A549 (cell line): ENCODE measurements around the gene ZSWIM5. TPM values are rescaled to one million over a fixed set of nuclear protein-coding genes. Genes with fewer than 3 reads are reported as not detected.
"Not testable (repeated sequence)": the region's sequence is repeated elsewhere in the genome, so short reads cannot be mapped to it uniquely, and the experiment has no call there.

ENCODE experiments used
- ATAC-seq, 2 experiments: fragments of 200-7000 bp in 1 of 2; fragments of >200 bp in 1 of 2; cut with Nextera tagmentation in 1 of 2; cut with Tn5 transposase in 1 of 2; 3 replicates each; pipeline versions ENCODE4 v1.8.0 to v1.9.1; 2018 to 2020; ENCODE audit warnings: mild to moderate bottlenecking in 1 of 2, moderate library complexity in 1 of 2
- CTCF ChIA-PET: fragments of 300-600 bp; sonication (Branson Sonifier 250); formaldehyde crosslinking; extraction: SDS; loops from one replicate; lab custom pipeline; 2021; ENCODE audit warnings: antibody characterized with exemption, inconsistent platforms; lab: Yijun Ruan, JAX
- POLR2A ChIA-PET: fragments of 350-600 bp; formaldehyde crosslinking; extraction: SDS; loops from one replicate; lab custom pipeline; 2021; ENCODE audit warnings: antibody characterized with exemption, inconsistent platforms; lab: Yijun Ruan, JAX
- DNase-seq, 2 experiments: peaks; one replicate each; pipeline versions ENCODE4 v3.0.0 to v3.0.0-alpha.2; 2011 to 2016; ENCODE audit warnings: low read depth in 1 of 2, low spot score in 1 of 2
- FAIRE-seq: peaks from 2 replicates; lab custom pipeline; 2011; peaks lifted over from hg19 to GRCh38; lab: Jason Lieb, UNC
- H3K27ac ChIP-seq, 2 experiments: fragments of >200 bp; sonication (Bioruptor Twin); formaldehyde crosslinking; 3 replicates each; pipeline ENCODE4 v1.5.1; 2016 to 2017
- H3K4me1 ChIP-seq: fragments of >200 bp; sonication (Bioruptor Twin); formaldehyde crosslinking; 3 replicates; pipeline ENCODE4 v1.6.1; 2016
- H3K4me2 ChIP-seq: fragments of >200 bp; sonication (Bioruptor Twin); formaldehyde crosslinking; 3 replicates; pipeline ENCODE4 v1.6.1; 2016
- H3K4me3 ChIP-seq: fragments of >200 bp; sonication (Bioruptor Twin); formaldehyde crosslinking; 3 replicates; pipeline ENCODE4 v1.5.1; 2016
- H3K9me3 ChIP-seq: fragments of >200 bp; sonication (Bioruptor Twin); formaldehyde crosslinking; 3 replicates; pipeline ENCODE4 v1.6.1; 2016
- CEBPB ChIP-seq, 2 experiments: fragments of >200 bp in 1 of 2; sonication (Bioruptor Twin) in 1 of 2; formaldehyde crosslinking in 1 of 2; IDR thresholded peaks; 2 replicates each; pipeline ENCODE4 v1.6.1; 2012 to 2016
- CHD2 ChIP-seq: fragments of 150-350 bp; IDR thresholded peaks from 2 replicates; pipeline ENCODE4 v1.6.1; 2014; ENCODE audit warnings: low read length; ENCODE audit not compliant: partially characterized antibody
- CHD4 ChIP-seq: fragments of 200-600 bp; sonication (generic); IDR thresholded peaks from 2 replicates; pipeline ENCODE4 v1.6.1; 2016; ENCODE audit warnings: antibody characterized with exemption, mild to moderate bottlenecking, borderline replicate concordance
- CTCF ChIP-seq: fragments of >200 bp; sonication (Bioruptor Twin); formaldehyde crosslinking; IDR thresholded peaks from 3 replicates; pipeline ENCODE4 v1.5.1; 2016
- E2F6 ChIP-seq: IDR thresholded peaks from 2 replicates; pipeline ENCODE4 v1.6.1; 2012; ENCODE audit warnings: low read depth, borderline replicate concordance
- GATA3 ChIP-seq: IDR thresholded peaks from 2 replicates; pipeline ENCODE4 v1.6.1; 2012; ENCODE audit warnings: borderline replicate concordance
- HOXB13 ChIP-seq: fragments of 250-450 bp; sonication (Bioruptor Pico); IDR thresholded peaks from 2 replicates; pipeline ENCODE4 v1.5.0; 2020; ENCODE audit warnings: low read depth, mild to moderate bottlenecking, moderate library complexity
- JUN ChIP-seq, 2 experiments: fragments of >200 bp; sonication (Bioruptor Twin); formaldehyde crosslinking; IDR thresholded peaks; 2 replicates in 1 of 2; 3 replicates in 1 of 2; pipeline ENCODE4 v1.6.1; 2016 to 2017
- MYC ChIP-seq: IDR thresholded peaks from 2 replicates; pipeline ENCODE4 v1.6.1; 2012; ENCODE audit warnings: mild to moderate bottlenecking, inconsistent platforms, low read length, improper control_type of control experiment, borderline replicate concordance
- NFE2L2 ChIP-seq: fragments of 150-350 bp; conservative IDR thresholded peaks from 2 replicates; pipeline ENCODE4 v1.6.1; 2014; ENCODE audit warnings: low read length
- NPAS2 ChIP-seq: fragments of 250-450 bp; sonication (Bioruptor Pico); IDR thresholded peaks from 2 replicates; pipeline ENCODE4 v1.8.0; 2022; ENCODE audit warnings: mild to moderate bottlenecking, moderate library complexity, borderline replicate concordance
- NR3C1 ChIP-seq: fragments of >200 bp; sonication (Bioruptor Twin); formaldehyde crosslinking; IDR thresholded peaks from 3 replicates; pipeline ENCODE4 v1.6.1; 2017
- PBX3 ChIP-seq: IDR thresholded peaks from 2 replicates; pipeline ENCODE4 v1.6.1; 2012
- POLR2AphosphoS2 ChIP-seq: conservative IDR thresholded peaks from 2 replicates; pipeline ENCODE4 v1.6.1; 2012; ENCODE audit warnings: low read length, improper control_type of control experiment, inconsistent platforms
- RARB ChIP-seq: fragments of 250-450 bp; sonication (Bioruptor Pico); IDR thresholded peaks from 2 replicates; pipeline ENCODE4 v1.8.0; 2021; ENCODE audit warnings: mild to moderate bottlenecking, moderate library complexity
- RCOR1 ChIP-seq: fragments of 150-350 bp; IDR thresholded peaks from 2 replicates; pipeline ENCODE4 v1.6.1; 2014; ENCODE audit warnings: antibody characterized with exemption, low read length, low read depth
- RNF2 ChIP-seq: fragments of 200-600 bp; sonication (generic); IDR thresholded peaks from 2 replicates; pipeline ENCODE4 v1.6.1; 2016; ENCODE audit warnings: low read depth, mild to moderate bottlenecking, antibody characterized with exemption, moderate library complexity, borderline replicate concordance
- TFCP2L1 ChIP-seq: fragments of 250-450 bp; sonication (Bioruptor Pico); IDR thresholded peaks from 2 replicates; pipeline ENCODE4 v1.5.0; 2021; ENCODE audit warnings: mild to moderate bottlenecking
- ZC3H11A ChIP-seq: fragments of 450-650 bp; IDR thresholded peaks from 2 replicates; pipeline ENCODE4 v1.6.1; 2014; ENCODE audit warnings: antibody characterized with exemption, mild to moderate bottlenecking
- ZFP36 ChIP-seq: fragments of 450-650 bp; IDR thresholded peaks from 2 replicates; pipeline ENCODE4 v1.6.1; 2014; ENCODE audit warnings: borderline replicate concordance; ENCODE audit not compliant: partially characterized antibody
- WGBS: methylation state at CpG from one replicate; pipeline ENCODE4 v1.1.6; 2017; ENCODE audit errors: missing lambda C conversion rate; 5-methylcytosine and 5-hydroxymethylcytosine counted together
- polyA plus RNA-seq, 4 experiments: library from polyadenylated mRNA; depleted of rRNA in 3 of 4; stranded (reverse); fragments of >200 nt; fragmentation: RNase III in 1 of 4; extraction: RNeasy Plus Mini Kit Qiagen cat#74134 plus additional on column Dnase treatment in 1 of 4; gene quantifications; 2 replicates in 3 of 4; 3 replicates in 1 of 4; pipeline ENCODE4 v1.2.3, GENCODE V29; 2011 to 2017
- TF ChIP-seq, protein P1 (sequence below): fragments of >200 bp; sonication (Bioruptor Twin); formaldehyde crosslinking; IDR thresholded peaks from 3 replicates; pipeline ENCODE4 v1.6.1; 2016
- TF ChIP-seq, protein P2 (sequence below): fragments of >200 bp; sonication (Bioruptor Twin); formaldehyde crosslinking; IDR thresholded peaks from 2 replicates; pipeline ENCODE4 v1.6.1; 2016
- TF ChIP-seq, protein P3 (sequence below): fragments of 250-450 bp; sonication (Bioruptor Pico); IDR thresholded peaks from 2 replicates; pipeline ENCODE4 v1.5.0; 2021; ENCODE audit warnings: mild to moderate bottlenecking, moderate library complexity, borderline replicate concordance

The ZSWIM5 gene
- polyA plus RNA-seq, 2 of the 4 experiments (the other 2 are of a cell fraction), result 0.52 to 1.3 TPM

DNA sequence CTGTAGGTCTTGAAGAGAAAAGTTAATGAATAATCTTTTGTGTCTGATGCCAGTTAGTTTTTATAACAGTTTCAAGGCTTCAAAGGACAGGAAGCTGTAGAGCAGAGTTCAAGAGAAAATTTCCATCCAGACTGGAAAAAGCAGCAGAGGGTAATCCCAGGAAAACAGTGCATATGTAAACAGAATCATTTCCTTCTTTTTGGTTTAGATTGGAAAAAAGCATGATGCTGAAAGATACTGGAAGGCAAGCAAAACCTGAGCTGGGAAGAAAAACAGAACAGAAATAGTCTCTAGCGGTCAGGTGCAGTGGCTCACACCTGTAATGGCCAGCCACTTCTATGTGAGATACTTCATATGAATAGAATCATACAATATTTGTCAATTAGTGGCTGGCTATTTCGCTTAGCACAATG, 71.9 kb downstream of the ZSWIM5 start:
- ATAC-seq (no peak), DNase-seq (peak in 1 of 2 experiments; percentile 4), FAIRE-seq (no peak)
- Histone ChIP-seq H3K4me3 (no peak overlapping the region), H3K4me1 (peaks cover 5% of the 10 kb centered on the region; the same call in 1 of the 3 replicates), H3K4me2 (peak overlapping the region; percentile 13; the same call in 1 of the 3 replicates), H3K27ac (no peak overlapping the region), H3K9me3 (no peaks in the 10 kb centered on the region)
- 40% methylated on average over 2 of the region's 2 CpGs for WGBS
- ChIA-PET POLR2A (no interaction called here), CTCF (no interaction called here)
- TF ChIP-seq CHD4 (no peak), TFCP2L1 (CRISPR knock-in tag) (no peak), CEBPB (IDR thresholded peaks at IDR 0.05) (no peak), ZC3H11A (no peak), PBX3 (no peak), JUN (IDR thresholded peaks at IDR 0.05) (no peak), RNF2 (no peak), CTCF (no peak), E2F6 (no peak), RARB (CRISPR knock-in tag) (no peak), NR3C1 (no peak), RCOR1 (no peak), ZFP36 (no peak), MYC (no peak), HOXB13 (CRISPR knock-in tag) (no peak), GATA3 (no peak)
- TF ChIP-seq, protein P1, sequence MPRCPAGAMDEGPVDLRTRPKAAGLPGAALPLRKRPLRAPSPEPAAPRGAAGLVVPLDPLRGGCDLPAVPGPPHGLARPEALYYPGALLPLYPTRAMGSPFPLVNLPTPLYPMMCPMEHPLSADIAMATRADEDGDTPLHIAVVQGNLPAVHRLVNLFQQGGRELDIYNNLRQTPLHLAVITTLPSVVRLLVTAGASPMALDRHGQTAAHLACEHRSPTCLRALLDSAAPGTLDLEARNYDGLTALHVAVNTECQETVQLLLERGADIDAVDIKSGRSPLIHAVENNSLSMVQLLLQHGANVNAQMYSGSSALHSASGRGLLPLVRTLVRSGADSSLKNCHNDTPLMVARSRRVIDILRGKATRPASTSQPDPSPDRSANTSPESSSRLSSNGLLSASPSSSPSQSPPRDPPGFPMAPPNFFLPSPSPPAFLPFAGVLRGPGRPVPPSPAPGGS, result no peak

GRCh38 chr1:45132719-45133118, 73.7 kb downstream of the ZSWIM5 start:
- DNase-seq, H3K4me1 ChIP-seq, ATAC-seq, H3K4me2 ChIP-seq, H3K9me3 ChIP-seq, H3K27ac ChIP-seq, H3K4me3 ChIP-seq, CTCF ChIA-PET, POLR2A ChIA-PET, FAIRE-seq: not testable (repeated sequence)
- 50% methylated on average over 2 of the region's 2 CpGs for WGBS

DNA sequence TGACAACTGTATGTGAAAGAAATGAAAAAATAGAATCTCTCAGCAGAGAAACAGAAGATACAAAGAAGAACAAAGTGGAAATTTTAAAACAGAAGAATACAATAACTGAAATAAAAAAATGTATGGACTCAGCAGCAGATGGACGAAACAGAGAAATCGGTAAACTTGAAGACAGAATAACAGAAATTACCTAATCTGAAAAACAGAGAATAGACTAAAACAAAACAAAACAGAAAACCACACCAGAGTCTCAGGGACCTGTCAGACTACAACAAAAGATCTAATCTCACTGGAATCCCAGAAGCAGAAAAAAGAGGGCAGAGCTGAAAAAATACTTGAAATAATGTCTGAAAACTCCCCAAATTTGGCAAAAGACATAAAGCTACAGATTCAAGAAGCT, 83.0 kb downstream of the ZSWIM5 start:
- no peak for ATAC-seq
- Histone ChIP-seq H3K4me2 (no peak overlapping the region), H3K27ac (no peak overlapping the region), H3K4me3 (no peak overlapping the region), H3K4me1 (no peaks in the 10 kb centered on the region), H3K9me3 (no peaks in the 10 kb centered on the region)
- ChIA-PET CTCF (no interaction called here), POLR2A (no interaction called here)
- 95% methylated on average over 2 of the region's 2 CpGs for WGBS
- DNase-seq, result no peak
- no peak for FAIRE-seq
- TF ChIP-seq ZC3H11A (no peak), CHD2 (no peak), RCOR1 (no peak), NFE2L2 (no peak), NPAS2 (CRISPR knock-in tag) (no peak), POLR2AphosphoS2 (no peak), ZFP36 (no peak), CTCF (no peak), GATA3 (no peak), RARB (CRISPR knock-in tag) (no peak)
- TF ChIP-seq, protein P2, sequence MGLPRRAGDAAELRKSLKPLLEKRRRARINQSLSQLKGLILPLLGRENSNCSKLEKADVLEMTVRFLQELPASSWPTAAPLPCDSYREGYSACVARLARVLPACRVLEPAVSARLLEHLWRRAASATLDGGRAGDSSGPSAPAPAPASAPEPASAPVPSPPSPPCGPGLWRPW, result no peak
- TF ChIP-seq, protein P3, sequence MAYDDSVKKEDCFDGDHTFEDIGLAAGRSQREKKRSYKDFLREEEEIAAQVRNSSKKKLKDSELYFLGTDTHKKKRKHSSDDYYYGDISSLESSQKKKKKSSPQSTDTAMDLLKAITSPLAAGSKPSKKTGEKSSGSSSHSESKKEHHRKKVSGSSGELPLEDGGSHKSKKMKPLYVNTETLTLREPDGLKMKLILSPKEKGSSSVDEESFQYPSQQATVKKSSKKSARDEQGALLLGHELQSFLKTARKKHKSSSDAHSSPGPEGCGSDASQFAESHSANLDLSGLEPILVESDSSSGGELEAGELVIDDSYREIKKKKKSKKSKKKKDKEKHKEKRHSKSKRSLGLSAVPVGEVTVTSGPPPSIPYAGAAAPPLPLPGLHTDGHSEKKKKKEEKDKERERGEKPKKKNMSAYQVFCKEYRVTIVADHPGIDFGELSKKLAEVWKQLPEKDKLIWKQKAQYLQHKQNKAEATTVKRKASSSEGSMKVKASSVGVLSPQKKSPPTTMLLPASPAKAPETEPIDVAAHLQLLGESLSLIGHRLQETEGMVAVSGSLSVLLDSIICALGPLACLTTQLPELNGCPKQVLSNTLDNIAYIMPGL (CRISPR knock-in tag), result no peak
